ENCODE data around the gene HSDL2.
A peak's percentile ranks its signal among the peaks of the same experiment; 100 is the strongest.

The HSDL2 gene

DNA sequence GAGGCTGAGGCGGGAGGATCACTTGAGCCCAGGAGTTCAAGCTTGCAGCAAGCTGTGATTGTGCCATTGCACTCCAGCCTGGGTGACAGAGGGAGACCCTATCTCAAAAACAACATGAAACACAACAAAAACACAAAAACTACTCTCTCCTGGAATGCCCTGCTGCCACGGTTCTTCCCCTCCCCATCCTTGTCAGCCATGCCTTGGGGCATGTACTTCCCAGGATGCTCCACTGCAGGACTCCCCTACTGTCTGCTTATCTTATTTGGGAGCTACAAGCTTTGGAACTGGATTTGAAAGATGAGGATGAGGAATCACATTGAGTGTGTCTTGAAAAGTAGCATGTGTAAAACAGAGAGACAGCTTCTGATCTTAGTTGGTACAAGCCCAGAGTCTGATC, 66.6 kb downstream of the HSDL2 start:
- no peak for DNase-seq (ENCODE audit: low read depth)

DNA sequence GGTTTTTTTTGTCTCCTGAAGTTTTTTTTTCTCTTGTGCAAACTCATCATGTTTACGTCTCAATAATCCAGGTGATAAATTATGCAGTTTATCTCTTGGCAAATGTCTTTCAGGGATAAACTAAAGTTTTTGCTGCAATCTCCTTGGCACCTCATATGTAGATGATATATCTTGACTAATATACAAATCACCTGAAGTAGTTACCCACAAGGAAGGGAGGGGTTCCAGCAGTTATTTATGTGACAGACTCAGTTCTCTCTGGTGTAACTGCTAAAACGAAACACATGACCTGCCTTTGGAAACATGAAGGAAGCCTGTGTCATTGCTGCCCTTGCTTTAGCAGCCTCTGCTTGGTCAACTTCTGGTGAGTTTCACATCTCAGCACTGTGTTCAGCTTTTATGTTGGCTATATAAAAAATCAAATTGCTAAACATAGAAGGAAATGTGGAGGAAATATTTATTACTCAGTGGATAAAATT, 67.4 kb downstream of the HSDL2 start:
- DNase-seq (ENCODE audit: low read depth) = no peak

DNA sequence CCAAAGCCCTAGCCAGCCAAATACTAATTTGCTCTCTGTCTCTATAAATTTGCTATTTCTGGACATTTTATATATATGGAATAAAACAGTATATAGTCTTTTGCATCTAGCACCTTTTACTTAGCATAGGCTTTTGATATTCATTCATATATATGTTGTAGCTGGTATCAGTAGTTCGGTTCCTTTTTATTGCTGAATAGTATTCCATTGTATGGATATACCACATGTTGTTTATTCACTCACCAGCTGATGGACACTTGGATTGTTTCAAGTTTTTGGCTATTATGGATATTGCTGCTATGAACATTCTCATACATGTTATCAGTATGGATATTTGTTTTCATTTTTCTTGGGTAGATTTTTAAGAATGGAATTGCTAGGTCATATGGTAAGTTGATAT, 82.9 kb downstream of the HSDL2 start:
- no peak for DNase-seq (ENCODE audit: low read depth)

DNA sequence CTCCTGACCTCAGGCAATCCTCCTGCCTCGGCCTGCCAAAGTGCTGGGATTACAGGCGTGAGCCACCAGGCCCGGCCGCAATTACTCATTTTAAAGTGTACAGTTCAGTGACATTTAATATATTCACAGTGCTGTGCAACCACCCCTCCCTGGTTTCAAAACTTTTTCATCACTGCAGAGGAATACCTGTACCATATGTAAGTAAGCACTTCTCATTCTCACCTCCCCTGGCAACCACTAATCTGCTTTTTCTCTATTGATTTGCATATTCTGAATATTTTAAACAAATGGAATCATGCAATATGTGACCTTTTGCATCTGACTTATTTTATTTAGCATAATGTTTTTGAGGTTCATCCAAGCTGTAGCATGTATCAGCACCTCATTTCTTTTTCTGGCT, 85.4 kb downstream of the HSDL2 start:
- DNase-seq (ENCODE audit: low read depth) = no peak

DNA sequence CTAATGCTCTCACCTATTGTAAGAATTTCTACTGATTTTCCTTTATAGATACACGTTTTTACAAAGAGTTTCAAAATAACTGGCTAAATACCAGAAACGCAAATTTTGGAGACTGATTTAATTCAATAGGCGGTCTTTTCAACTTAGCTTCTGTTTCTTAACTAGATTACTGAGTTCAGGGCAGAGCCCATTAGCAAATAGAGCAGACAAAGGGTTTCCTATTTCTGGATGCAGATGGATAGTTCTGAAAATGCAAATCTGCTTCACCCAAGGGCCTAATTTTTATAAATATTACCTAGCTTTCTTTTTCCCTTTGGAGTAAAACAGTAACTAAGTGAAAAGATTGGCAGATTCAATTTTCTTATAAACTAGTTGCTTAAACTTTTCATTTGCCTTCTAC, 93.1 kb downstream of the HSDL2 start:
- no peak for DNase-seq (ENCODE audit: low read depth)

DNA sequence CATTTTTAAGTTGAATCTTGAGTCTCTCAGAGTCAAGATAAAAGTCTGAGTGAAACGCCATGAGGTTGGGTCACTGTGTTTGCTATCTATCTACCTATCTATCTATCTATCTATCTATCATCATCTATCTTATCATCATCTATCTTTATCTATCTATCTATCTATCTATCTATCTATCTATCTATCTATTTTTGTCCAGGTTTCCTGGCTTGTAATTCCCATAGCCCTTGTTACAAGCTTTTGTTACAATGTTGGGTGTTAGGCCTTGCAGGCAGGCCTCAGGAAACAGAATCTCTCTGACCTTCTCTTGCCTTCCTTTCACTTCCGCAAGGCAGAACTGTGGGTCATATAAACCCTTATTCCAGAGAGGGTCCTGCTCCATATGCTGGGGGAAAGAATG, 94.1 kb downstream of the HSDL2 start:
- no peak for DNase-seq (ENCODE audit: low read depth)

DNA sequence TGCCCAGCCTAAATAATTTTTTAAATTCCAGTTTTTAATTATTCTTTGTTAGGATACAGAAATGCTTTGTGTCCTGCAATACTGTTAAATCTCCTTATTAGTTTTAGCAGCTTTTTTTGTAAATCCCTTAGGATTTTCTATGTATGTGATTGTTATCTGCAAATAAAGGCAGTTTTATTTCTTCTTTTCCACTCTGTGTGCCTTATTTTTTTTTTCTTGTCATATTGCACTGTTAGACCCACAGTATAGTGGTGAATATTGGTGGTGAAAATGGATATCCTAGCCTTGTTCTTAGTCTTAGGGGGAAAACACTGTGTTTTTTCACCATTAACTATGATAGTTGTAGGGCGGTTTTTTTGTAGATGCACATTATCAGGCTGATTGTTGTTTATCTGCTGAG, 95.4 kb downstream of the HSDL2 start:
- DNase-seq (ENCODE audit: low read depth) = no peak

DNA sequence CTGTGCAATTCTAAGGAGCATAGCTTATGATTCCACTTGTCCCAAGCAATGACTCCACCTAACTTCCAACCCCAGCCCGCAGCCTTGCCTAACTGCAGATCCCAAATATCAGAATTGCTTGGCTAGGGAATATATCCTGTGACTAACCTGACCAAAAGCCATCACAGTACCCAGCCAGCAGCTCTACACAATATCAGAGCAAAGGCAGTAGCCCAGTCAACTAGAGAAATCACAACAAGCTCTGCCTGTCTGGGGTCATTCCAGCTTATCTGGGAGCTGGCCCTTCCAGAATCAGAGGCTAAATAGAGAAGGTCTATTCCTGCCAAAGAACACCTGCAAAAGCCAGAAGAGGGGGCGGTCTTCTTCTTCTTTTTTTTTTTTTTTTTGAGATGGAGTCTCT, 97.4 kb downstream of the HSDL2 start:
- DNase-seq (ENCODE audit: low read depth) = no peak

DNA sequence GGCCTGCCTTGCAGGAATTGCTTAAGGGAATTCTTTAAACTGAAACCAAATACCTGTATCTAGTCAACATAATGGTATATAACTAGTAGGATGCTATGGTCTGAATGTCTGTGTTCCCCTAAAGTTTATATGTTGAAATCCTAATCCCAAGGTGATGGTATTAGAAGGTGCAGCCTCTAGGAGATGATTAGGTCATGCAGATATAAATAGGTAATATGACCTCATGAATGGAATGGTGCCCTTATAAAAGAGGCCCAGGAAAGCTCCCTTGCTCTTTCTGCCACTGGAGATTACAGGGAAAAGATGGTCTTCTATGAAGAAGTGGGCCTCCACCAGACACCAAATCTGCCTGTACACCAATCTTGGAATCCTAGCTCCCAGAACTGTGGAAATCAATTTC, 99.3 kb downstream of the HSDL2 start:
- DNase-seq (ENCODE audit: low read depth) = no peak

DNA sequence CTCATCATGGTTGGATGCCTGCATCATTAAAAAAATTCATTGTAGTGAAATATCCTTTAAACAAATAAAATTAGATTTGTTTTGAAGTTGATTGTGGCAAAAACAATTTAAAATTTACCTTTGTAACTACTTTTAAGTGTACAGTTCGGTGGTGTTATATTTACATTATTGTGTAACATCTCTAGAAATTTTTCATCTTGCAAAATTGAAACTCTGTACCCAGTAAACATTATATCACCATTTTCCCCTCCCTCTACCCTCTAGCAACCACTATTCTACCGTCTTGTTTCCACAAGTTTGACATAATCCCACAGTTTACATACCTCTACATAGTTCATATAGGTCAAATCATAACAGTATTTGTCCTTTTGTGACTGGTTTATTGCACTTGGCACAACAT, 104.7 kb downstream of the HSDL2 start:
- no peak for DNase-seq (ENCODE audit: low read depth)

DNA sequence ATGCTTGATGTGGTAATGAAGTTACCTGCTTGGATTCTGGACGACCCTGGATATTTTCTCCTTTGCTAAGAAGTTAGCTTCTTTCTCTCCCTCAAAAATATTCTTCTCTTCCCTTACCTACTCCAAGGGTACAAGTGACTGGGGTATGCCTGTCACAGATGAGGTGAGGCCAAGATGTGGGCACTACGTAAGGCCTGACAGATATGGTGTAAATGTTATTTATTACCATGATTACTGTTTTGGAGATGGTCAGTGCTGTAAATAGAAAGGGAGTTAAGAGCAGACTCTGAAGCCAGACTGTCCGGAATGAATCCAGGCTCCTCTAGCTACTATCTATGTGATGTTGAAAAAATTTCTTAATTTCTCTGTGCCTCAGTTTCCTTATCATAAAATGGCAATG, 105.7 kb downstream of the HSDL2 start:
- DNase-seq (ENCODE audit: low read depth) = no peak

DNA sequence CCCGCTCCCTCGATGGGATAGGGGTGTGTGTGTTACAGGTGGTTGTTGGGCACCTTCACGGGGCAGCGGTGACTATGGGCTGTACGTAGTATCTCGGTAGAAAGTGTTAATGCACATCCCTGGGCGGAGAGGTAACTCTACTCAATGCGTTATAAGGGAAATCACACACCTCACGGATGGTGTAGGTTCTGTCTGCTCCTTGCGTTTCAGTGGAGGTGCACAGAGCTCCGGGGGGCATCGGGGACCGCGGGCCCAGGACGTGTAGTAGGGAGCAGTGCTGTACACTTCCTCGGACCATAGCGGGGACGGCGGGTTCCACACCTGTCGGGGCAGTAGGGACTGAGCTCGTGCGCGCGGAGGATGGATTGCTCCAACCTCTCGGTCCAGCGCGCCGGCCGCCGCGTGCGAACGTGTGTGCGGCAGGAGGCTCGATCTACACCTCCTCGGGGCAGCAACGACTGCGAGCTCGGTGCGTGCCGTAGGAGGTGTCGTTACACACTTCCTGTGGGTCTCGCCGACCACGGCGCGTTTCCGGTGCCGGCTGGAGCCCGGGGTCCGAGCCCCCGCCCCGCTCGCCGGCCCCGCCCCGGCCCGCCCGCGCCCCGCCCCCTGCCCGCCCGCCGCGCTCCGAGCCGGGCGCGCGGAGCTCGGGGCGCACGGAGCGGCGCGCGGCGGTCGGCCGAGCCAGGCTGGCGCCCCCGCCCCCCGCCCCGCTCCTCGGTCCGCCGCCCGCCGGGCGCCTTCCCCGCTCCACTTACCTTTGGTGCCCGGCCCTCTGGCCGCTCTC, 106.5 kb downstream of the HSDL2 start, which contains the start of gene KIAA1958:
KIAA1958 (plus strand) TSS at position 607 of the 787 bp plus-strand sequence. CDS start 87,254 bp downstream, outside the sequence.
- DNase-seq (ENCODE audit: low read depth) = peak; percentile 69

DNA sequence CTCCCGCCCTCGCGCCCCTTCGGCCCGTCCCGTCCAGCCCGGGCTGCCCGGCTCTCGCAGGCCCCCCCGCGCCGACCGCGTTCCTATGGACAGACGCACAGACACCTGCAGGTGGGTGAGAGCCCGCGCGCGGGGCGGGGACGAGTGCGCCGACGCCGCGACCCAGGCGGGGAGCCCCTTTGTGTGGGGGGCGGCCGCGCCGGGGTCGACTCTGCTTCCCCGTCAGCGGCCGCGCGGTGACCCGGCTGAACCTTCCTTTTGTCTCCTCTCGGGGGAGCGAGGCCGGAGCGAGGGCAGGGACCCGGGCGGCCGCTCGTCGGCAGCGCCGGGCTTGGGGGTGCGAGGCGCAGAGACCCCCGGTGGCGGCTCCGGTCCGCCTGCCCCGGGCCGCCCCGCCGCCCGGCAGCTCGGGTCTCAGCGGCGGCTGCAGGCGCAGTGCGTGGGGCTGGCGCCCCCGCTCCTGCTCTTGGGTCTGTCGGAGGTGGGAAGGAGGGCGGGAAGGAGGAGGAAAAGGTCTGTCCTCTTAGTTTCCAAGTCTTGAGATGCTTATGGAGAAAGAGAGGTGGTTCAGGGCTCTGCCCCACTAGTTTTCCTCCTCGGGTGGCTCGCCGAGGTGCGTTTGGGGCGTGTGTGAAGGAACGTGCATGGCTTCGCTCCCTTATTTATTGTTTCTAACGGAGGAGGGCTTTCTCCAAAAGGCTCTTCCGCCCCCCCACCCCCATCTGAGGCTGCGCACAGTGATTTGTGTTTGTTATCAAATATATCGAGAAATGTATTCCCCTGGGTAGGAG, 107.3 kb downstream of the HSDL2 start:
- DNase-seq (ENCODE audit: low read depth) = peak; percentile 32

DNA sequence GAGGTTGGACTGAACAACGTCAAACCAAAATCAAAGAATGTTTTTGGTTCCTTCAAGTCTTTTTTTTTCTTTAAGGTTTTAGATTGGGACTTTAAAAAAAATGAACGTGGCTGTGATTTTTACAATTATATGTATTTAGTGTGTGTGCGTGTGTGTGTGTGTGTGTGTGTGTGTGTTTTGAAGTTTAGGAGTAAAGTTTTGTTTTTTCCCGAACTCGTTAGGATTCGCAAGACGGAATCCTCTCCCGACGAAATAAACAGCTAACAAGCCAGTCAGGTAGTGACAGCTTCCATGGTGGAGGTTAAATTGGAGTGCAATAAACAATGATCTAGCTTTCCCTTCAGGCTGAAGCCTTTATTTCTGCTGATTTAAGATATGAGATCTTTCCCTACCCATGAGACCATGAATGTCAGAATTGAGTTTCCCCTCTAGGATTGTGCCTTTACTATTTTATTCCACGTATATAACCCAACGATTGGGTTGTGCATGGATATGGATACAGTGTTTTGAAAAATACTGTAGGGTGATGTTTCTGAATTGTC, 108.0 kb downstream of the HSDL2 start:
- DNase-seq (ENCODE audit: low read depth) = no peak

DNA sequence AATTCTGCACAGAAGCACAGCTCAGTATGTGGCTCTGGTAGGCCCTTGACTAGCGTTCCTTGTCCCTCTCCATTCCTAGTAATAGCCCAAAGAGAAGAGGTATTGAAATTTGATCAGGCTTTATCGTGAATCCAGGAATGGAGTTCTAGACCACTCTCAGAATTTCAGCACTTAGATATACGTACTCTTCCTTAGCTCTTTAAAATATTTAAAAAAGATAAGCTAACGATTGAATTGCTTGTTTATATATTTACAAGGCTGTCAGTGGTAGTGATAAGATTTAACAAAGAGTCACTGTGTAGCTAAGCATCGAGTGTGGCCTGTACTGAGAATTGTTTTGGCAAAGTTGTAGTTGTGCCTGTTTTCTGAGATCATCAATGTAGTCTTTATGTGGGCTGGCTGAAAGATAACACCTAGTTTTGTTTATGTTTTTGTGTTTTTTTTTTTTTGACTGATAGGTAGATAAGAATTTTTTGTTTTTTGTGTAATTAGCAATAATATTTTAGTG, 109.2 kb downstream of the HSDL2 start:
- no peak for DNase-seq (ENCODE audit: low read depth)

DNA sequence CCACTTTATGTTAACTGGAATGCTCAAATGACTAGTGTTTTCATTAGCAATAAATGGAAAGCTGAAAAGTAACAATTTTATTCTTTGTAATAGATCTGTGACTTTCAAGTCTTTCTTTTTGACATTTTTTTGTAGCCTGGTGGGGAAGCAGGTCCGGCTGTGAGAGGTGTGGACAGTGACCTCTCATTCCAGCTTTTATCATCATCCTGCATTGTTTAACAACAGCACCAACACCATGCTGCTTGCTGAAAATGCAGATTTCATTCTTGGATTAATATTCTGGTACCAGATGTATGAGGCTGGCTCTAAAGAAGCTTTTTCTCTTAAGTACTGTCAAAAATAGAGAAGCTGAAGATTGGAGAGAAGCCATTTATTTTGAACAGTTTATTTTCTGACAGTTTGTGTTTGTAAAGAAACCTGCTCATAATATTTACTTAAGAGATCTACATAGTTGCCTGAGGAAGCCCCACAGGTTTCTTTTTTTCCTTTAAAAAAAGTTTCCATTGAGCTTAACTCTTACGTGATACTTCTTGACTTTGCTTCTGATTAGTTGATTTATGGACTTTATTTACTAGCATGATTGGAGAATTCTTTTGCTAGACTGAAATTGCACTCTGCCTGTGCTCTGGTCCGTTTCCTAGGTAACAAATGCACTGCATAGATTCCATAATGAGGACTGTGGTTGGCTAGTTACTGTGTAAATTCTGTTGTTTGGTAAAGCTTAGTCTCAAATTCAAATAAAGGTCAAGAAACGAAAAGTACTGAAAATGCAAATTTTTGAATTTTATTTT, 110.2 kb downstream of the HSDL2 start:
- DNase-seq (ENCODE audit: low read depth) = no peak

DNA sequence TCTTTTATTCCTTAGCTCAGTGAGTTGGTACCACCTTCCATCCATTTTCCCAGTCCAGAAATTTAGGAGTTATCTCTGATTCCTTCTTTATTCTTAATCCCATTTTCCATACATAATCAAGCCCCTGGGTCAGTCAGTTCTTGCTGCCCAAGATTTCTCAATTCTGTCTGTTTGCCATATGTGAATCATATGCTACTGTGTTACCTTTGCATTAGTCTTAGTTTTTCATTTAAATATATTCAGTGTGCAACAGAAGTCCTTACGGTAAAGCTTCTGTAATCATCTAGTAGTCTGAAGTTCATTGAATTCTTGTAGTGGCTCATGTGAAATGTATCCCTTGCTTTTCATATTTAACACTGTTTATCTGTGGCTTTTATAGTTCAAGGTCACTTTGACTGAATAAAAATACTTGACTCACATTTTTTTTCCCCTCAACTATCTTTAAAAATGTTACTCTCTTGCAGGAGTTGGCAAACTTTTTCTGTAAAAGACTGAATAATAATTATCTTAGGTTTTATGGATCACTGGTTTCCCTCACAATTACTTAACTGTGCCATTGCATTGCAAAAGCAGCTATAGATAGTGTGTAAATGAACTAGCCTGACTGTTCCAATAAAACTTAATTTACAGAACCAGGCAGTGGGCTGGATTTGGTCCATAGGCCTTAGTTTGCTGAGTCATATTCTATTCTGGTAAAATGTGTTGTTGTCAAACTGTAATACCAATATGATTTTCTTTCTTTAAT, 113.7 kb downstream of the HSDL2 start:
- no peak for DNase-seq (ENCODE audit: low read depth)

DNA sequence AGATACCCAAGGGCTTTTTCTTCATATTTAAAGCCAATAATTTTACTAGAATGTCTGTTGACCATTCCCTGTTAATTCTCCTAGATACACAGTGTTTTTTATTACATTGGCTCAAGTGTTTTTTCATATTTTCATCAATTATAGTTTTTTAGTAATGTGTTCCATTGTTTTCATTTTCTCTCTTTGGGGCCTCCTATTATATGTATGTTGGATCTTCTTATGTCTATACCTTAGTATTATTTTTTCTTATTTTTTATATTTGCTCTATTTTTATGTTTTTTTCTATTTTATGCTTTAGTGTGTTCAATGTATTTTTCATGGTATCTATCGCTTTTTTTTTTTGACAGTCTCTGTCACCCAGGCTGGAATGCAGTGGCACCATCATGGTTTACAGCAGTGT, 114.2 kb downstream of the HSDL2 start:
- DNase-seq (ENCODE audit: low read depth) = no peak

DNA sequence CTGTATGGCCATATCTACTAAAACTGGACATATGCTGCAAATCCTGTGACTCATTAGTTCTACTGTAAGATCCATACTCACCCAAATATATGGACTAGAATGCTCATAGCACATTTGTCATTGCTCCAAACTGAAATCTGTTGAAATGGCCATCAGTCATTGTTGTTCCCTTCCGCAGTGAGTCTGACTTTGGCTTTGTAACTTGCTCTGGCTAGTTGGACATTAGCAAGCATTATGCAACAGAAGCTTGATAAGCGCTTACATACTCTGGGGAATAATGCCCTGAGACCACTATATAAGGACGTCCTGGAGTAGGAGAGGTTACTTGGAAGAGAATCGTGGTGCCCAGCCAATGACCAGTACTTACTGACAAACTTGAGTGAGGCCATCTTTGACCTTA, 115.7 kb downstream of the HSDL2 start:
- DNase-seq (ENCODE audit: low read depth) = no peak

DNA sequence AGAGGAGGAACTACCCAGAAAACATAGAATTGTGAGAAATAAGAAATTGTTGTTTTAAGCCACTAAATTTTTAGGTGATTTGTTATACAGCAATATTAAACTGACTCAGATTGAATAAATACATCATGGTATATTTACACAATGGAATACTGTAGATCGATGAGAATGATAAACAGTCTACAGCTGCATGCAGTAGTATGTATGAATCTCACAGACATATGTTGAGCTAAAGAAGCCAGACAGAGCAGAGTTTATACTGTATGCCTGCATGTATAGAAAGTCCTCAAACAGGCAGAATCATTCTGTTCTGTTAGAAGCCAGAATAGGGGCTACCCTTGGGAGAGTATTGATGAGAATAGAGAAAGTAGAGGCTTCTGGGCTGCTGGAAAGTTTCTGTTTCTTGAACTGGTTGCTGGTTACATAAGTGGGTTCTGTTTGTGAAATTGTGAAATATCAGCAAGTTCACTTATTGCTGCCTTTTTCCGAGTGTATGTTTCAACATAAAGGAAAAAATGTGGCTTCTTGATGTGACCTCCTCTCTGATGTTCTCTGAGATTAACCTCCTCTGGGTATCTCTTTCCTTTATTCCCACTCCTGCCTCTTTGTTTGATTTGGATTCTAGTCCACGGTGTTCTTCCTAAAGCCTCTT, 116.3 kb downstream of the HSDL2 start:
- DNase-seq (ENCODE audit: low read depth) = no peak

DNA sequence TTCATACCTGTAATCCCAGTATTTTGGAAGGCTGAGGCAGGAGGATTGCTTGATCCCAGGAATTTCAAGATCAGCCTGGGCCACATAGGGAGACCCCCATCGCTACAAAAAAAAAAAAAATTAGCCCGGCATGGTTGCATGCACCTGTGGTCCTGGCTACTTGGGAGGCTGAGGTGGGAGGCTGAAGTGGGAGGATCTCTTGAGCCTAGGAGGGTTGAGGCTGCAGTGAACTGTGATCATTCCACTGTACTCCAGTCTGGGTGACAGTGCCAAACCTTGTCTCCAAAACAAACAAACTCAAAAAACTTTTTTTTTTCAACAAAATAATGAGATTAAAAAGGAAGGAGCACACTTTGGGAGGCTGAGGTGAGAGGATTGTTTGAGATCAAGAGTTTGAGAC, 120.9 kb downstream of the HSDL2 start:
- no peak for DNase-seq (ENCODE audit: low read depth)
